HG02571 (cell line): ENCODE results near the gene LRP1B.

Experiments used
- ATAC-seq: cut with Tn5 transposase; IDR thresholded peaks from one replicate; pipeline ENCODE4 v1.9.1; 2021; ENCODE audit warnings: mild to moderate bottlenecking, moderate library complexity; ENCODE audit not compliant: unreplicated experiment

LRP1B gene

DNA sequence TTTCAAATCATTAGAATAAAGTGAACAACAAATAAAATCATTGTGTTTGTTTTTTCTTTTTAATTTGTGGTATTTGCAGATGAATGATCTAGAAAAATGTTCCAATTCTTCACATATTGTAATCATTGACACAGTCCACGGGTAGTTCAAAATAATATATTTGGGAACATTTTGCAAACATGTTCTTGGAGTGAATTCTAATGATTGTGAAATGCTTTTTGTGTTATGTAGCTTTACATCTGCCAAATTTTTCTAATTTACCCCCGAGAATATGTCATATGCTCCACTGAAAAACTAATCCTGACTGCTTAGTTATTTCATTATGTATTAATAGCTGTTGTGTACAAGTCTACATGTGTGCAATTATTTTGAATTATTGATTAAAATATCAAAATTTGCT lies 1882.2 kb downstream of the LRP1B start:
- ATAC-seq: no peak

GRCh38 chr2:140247451-140248195 lies 1883.2 kb downstream of the LRP1B start:
- no peak for ATAC-seq

GRCh38 chr2:140246957-140247356 lies 1883.9 kb downstream of the LRP1B start:
- no peak for ATAC-seq

DNA sequence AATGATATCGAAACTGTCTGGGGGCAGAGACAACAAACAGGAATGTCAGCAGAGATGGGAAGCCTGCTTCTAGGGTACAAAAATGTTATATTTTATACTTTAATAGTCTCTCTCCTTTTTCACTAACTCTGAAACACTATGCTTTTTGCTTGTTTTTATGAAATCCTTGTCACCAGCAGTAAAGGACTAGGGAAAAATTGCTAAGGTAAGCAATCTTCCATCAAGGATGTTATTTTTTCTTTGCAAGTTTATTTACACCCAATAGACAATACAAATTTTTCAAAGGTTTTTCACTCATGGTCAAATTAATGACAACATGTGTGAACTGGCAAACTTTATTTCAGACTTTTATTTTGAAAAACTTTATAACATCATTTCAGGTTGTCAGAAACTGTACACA lies 1884.8 kb downstream of the LRP1B start:
- ATAC-seq: no peak

- no peak for ATAC-seq
Measured at GRCh38 chr2:140242889-140243288, 1887.9 kb downstream of the LRP1B start.

DNA sequence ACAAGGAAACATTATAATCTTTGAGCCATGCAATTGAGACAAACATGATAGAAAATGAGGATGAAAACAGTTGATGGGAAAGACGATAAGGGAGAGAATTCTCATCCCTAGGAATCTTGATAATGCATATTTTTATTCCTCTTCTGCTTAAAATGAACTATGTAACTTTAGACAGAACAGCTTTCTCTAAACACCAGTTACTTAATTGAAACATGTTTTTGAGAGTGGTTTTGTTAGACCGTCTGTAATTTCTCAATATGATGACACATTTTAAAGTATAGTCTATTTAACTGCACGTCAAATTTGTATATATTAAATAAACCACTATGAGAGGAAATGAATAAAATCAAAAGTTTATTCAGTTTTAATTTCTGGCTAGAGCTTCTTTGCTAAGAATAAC lies 1896.7 kb downstream of the LRP1B start:
- ATAC-seq: no peak

- no peak for ATAC-seq
Measured at GRCh38 chr2:140210963-140211362, 1919.9 kb downstream of the LRP1B start.

DNA sequence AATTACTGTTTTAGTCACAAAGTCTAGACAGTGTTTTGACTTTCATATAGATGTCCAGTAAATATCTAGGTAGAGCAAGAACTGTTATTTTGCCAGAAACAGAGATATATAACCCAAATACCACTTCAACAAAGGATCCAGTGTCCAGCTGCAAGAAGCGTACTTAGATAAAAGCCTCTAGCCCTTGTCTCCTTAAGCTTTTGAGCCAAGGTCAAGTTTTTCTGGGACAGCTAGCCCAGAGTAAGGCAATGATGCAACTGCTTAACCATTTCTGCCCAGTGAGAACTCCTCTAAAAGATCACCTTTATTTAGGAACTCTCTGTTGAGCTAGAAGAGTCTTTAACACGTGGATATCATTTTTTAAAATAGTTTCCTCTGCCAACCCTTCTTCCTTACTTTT lies 1925.7 kb downstream of the LRP1B start:
- no peak for ATAC-seq

DNA sequence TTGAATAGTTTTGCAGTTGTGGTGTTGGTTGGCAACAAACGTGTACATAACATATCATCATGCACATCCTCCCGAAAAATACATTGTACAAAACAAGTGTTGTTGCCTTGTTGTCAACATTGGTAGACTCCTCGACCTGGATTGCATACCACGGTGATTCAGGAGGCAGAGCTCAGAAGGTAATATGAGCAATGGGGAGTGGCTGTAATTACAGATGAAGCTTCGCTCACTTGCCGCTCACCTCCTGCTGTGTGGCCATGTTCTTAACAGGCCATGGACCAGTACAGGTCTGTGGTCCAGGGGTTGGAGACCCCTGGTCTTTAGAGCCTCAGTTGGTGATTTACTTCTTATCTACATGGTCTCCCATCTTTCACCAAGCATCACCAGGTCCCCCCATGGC lies 1927.5 kb downstream of the LRP1B start:
- ATAC-seq: no peak

- no peak for ATAC-seq
Measured at GRCh38 chr2:140201572-140201971, 1929.2 kb downstream of the LRP1B start.

DNA sequence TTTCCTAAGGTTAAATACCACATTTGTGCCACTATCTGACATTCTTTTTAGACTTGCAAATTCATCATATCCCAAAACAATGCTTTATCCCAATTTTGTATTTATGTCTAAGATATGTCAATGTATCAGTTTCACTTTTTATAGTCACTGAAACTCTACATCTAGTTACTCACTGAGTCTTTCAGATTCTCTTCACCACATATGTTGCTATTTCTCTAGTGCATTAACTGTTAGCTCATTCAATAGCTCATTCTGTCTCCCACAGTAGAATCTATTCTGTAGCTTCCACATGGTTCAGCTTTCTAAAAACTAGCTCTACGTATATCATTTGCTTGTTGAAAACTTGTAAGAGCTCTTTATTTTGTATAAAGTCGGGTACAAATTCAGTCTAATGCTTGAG lies 1930.1 kb downstream of the LRP1B start:
- ATAC-seq: no peak

GRCh38 chr2:140200307-140200706 lies 1930.5 kb downstream of the LRP1B start:
- no peak for ATAC-seq

DNA sequence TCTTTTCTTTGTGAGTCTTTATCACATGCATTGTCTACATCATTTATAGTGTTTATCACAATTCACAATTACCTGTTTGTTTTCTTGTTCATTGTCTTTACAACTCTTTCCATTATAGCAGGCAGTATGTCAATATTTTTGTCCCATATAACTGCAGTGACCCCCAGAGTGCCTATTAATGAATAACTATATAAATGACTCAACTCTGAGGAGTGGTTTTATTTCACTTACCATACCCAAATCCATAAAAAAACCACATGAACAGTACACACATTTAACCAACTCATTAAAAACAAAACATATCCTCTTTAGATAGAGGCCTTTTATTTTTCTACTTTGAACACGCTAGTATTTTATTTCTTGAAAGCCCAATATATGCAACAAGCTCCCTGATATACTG lies 1931.5 kb downstream of the LRP1B start:
- ATAC-seq: no peak

DNA sequence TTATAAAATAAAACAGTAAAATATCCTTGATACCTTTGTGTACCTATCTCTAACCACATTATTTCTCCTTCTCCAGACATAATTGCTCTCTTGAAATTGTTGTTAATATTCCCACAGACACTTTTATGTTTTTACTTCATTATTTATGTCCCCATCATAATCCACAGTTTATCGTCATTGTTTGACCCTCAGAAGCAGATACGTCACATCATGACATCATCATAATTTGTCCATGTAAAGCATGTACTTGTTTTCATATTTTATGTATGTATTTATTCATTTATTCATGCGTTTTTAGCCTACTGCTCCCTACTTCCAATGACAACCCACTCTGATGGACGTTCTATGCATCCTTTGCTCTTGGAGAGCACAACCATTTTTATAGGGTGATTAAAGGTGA lies 1943.7 kb downstream of the LRP1B start:
- no peak for ATAC-seq

DNA sequence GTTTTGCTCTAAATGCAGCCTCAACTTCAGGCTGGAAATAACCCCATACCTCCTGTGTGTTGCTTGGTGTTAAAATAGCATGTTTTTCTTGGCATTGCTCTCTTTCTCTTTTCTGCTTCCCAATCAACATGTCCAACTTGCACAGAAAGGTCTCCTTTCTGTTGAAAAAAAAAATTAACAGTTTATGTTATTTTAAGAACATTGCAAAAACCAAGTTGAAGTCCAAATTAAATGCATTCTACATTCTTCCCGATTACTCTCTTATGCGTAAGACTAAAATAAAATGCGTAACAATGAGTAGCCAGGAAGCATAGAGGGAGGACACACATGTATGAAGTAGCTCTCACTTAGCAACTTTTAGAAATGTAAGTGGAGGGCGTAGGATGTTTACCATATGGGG lies 1944.5 kb downstream of the LRP1B start:
- ATAC-seq: no peak

GRCh38 chr2:140185076-140185475 lies 1945.7 kb downstream of the LRP1B start:
- ATAC-seq: no peak

DNA sequence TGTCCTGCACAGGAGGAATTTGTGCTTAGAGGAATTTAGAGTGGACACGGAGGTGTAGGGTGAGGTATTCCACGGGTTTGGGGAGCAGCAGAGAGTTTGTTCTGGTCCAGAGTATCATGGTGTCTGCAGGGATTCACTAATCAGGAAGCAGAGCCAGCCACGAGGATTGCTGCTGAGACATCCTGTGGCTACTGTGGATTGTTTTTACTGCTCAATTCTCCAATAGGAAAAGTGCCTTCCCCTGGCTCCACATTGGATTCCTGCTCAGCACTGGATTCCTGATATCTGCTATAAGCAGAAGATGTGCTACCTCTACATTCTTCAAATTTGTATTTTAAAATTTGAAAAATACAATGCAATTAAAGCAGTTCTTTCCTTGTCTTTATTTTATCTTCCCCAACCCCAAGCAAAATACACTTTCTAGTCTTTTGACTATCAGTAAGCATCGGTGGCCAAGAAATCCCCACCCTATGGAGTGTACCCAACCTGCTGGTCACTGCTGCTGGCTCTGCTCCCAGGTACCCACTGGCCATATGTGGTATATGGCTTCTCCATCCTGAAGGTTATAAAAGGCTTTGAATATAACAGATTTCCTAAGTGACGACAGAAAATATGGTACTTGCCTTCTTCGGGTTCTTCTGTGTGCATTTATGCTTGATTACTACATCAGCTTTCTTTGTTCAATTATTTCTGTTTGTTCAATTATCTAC lies 1947.6 kb downstream of the LRP1B start:
- no peak for ATAC-seq
